Activated naive CD4-positive, alpha-beta T cell (primary cell): ENCODE results near the gene CACNA1D.
"Not testable (repeated sequence)": the region's sequence is repeated elsewhere in the genome, so short reads cannot be mapped to it uniquely, and the experiment has no call there.

Experiments
- DNase-seq, 4 experiments: peaks; one replicate each; lab custom pipeline; 2025; lab: John Stamatoyannopoulos, UW

Gene CACNA1D

GRCh38 chr3:53657651-53658050 is 163.2 kb downstream of the CACNA1D start:
- DNase-seq = no peak

DNA sequence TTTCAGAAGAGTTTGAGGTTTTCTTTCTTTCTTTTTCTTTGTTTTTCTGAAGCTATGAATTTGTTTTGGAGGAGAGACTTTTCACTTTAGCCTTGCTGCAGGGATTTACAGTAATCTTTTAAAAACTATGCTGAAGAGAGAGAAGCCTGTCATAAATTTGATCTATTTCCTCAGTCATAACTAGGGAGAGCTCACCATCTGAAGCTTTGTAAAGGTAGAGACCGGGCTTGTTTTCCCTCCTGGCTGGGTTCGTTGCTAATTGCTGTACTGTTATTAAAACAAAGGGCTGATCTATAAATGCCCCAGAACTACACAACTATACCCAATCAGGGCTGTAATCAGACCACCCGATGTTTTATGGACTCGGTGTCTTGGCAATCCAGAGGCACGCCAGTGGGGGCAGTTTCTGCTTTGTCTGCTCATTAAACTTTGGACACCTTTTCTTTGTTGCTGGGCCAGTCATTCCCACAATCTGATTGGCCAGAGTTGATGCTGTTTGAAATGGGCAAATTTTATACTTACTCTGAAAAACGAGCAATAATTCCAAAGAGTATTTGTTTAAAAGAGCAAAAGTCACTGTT is 164.3 kb downstream of the CACNA1D start:
- no peak for DNase-seq

DNA sequence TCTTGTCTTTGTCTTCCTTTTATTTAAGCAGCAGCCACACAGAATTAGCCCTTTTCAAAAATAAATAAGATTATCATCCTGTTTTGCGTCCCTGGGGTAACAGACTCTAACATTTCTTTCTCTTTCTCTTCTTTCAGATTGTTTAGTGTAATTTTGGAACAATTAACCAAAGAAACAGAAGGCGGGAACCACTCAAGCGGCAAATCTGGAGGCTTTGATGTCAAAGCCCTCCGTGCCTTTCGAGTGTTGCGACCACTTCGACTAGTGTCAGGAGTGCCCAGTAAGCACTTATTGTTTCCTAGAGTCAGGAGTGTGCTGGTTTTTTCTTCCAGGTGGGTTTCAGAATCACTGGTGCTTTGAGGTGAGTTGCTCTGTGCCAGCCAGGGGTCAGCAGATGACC is 165.6 kb downstream of the CACNA1D start:
- no peak for DNase-seq

DNA sequence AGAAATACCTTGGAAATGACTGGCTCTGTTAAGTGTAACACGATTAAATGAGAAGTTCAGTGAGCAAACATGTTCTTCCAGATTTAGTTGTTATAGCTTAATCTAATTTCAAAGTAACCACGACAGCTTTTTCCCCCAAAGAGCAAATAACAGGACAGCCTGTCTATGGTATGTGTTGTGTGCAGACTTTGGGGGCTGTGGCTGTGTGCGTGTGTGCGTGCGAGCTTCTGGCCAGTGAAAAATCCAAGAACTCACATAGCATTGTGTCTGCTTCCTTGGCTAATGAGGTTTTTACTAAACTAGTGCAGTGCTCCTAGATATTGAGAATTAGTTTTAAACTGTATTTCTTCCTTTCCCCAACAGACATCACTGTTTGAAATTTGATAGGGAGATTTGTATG is 167.1 kb downstream of the CACNA1D start:
- no peak for DNase-seq

- not testable (repeated sequence) for DNase-seq
These were observed 170.4 kb downstream of the CACNA1D start for GRCh38 chr3:53664812-53665211.

DNA sequence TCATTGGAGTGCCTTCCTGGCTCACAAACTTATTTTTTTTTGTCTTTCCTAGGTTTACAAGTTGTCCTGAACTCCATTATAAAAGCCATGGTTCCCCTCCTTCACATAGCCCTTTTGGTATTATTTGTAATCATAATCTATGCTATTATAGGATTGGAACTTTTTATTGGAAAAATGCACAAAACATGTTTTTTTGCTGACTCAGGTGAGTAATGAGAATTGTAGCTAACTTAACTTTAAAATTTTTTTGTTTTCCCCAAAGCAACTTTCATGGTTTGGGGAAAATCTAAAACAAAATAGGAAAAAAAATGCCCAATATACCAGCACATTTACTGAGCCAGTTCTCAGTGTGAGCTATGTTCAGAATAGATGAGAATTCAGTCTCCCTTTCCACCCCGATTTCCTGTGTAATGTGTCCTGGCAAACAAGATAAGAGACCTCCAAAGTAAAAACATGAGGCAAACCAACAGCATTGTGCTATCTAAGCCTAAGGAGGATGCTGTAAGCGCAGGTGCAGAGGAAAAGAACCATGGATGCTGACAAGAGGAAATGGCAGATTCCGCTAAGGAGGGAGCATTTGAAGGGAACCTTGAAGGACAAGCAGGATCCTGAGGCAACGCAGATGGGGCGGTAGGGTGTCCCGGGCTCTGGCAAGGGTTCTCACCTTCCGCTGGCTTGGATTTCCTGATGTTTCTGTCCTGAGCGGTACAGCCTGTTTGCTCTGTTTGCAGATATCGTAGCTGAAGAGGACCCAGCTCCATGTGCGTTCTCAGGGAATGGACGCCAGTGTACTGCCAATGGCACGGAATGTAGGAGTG is 171.4 kb downstream of the CACNA1D start:
- no peak for DNase-seq

GRCh38 chr3:53668872-53669271 is 174.5 kb downstream of the CACNA1D start:
- no peak for DNase-seq

- DNase-seq = no peak
These were observed 176.3 kb downstream of the CACNA1D start for GRCh38 chr3:53670721-53671120.

GRCh38 chr3:53671192-53671960 is 177.0 kb downstream of the CACNA1D start:
- no peak for DNase-seq

DNA sequence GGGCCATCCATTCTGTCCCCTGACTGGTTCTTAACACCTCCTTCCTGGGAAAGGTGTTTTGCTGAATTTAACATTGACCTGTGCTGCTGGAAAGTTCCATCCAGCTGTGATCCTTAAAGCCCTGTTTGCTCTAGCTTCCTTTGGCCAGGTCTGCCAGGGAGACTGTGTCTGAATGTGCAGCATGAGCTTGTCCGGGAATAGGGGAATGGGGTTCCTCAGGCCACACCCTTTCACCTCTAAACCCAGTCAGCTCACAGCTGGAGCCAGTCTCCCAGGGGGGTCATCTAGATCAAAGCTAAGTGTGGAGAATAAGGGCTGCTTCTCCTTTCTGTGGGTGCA is 177.5 kb downstream of the CACNA1D start:
- no peak for DNase-seq

DNA sequence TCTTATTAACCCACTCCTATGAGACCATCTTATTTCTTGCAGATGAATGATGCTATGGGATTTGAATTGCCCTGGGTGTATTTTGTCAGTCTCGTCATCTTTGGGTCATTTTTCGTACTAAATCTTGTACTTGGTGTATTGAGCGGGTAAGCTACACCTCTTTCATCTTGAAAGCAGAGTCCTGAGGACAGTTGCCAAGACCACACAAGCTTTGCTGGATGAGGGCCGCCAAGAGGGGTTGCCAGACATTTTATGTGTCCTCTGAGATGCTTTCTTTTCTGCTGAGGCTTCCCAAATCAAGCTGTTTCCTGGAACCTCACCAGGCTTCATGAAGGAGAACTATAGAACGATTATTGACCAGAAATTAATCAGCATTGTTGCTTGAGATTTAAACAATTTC is 178.6 kb downstream of the CACNA1D start:
- DNase-seq = no peak

DNA sequence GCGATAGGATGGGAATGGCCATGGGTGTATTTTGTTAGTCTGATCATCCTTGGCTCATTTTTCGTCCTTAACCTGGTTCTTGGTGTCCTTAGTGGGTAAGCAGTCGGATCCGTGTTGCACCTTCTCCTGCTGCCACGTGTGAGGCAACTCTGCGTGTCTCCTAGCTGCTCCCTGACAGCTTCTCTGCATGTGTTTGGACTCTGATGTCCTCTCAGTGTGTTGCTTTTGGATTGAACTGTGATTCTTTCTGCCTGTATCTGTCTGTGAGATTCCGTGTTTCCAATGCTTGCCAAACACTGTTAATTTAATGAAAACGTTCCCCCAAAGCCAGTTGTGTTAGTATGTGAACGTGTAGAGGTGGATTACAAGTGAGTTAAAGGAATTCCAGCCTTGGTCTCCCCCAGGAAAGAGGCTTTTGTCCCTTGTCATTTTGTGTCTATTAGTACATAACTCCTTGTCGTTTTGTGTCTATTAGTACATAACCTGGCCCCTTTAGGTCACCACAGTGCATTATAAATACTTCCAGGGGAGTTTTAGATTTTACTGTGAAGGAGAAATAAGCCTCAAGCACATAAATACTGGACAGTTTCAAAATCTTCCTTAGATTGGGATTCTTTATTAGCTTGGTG is 179.4 kb downstream of the CACNA1D start:
- DNase-seq = no peak

DNA sequence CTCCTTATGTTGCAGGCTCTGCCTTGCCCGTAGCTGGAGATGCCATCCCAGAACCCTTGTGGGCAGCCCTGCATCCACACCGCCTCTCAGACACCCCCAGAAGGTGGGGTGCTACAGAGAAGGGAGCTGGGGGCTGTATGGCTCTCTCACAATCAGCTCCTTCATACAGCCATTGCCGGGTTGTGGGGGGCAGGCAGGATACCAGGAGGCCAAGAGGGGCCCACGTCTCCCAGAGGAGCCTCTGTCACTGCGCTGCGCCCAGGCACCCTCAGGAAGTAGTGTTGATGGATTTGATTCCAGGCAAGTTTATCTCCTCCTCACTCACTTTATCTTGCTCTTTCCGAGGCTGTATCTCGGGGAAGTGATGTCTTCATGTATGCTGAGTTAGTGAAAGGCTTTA is 180.2 kb downstream of the CACNA1D start:
- no peak for DNase-seq

GRCh38 chr3:53675022-53675697 is 180.7 kb downstream of the CACNA1D start:
- DNase-seq = no peak

GRCh38 chr3:53675942-53676341 is 181.5 kb downstream of the CACNA1D start:
- no peak for DNase-seq

DNA sequence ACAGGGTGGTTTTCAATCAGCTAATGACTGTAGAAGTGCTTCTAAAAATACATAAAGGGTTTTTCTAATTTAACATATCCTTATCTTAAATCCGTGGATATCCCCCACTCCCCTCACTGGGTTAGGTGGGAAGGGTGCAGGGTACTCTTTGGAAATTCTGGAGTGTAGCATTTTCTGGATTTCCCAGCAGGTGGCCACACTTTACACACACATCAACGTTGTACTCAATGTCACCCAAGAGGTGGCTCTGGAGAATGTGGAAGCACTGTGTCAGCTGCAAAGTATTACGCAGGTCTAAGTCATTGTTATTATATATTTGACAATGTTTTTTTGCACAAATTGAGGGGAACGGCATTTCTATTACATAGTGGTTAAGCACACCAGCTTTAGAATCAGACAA is 183.0 kb downstream of the CACNA1D start:
- DNase-seq = no peak

DNA sequence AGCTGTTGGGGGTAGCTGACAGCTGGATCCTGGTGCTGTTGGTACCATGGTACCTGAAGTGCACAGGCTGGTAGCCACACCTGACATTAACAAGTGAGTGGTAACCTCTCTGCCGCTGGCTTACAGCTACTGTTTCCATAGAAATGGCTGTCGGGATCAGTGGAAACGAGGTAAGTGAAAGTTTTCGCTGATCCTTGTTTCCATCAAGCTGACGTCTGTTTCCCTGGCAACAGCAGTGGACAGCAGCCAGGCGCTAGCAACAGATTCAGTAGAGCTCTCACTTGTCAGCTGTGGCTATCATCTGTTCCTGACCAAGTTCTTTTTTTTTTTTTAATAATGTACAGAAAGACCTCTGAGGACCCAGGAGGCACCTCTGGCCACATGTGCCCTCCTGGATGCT is 185.6 kb downstream of the CACNA1D start:
- no peak for DNase-seq

DNA sequence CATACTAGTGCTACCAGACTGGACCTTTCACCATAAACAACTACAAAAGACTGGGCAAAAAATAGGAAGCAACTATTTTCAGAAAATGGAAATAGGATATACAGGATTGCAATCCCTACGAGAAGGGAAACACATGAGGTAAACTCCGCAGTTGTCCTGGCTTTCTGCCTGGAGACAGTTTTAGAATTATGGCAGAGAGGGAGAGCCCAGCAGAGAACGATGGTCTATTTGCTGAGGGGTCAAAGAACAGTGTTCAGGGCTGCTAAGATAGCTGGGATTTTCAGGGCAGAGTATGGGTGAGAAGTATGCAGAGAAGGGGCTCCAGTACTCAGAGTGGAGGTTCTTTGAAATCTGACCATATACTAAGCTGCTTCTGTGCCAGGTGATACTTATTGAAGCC is 188.4 kb downstream of the CACNA1D start:
- no peak for DNase-seq

DNA sequence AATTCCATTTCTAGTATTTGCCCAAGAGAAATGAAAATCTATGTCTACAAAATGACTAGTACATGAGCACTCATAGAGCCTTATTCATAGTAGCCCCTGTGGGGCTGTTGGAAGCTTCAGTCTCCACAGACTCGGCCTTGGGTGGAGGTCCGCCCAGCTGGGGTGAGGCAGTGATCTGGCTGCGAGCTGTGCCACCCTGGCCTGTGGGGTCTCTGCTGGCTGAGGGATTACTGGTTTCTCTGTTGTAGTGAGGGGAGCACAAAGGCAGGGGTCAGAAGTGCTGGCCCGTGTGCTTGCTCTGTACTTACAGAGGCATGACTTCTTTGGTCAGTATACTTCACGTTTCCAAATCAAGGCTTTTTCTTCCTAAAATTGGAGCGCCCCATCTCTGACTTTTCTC is 193.7 kb downstream of the CACNA1D start:
- DNase-seq = no peak

DNA sequence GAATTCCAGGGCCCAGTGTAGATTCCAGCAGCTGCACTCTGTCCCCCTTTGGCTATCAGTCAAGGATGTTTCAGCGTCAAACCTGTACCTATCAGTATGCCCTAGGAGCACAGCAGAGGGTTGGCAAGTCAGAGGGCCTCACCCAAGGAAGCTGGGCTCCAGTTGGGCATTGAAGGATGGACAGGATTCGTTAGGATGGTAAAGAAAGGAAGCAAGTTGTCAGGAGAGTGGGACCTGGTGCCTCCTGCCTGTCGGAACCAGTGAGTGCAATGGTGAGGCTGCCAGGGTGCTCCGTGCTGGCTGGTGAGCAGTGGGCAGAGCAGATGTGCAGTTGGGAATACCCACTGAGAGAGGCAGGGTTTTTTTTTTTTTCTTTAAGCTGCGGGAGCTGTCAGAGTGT is 194.6 kb downstream of the CACNA1D start:
- DNase-seq = no peak

DNA sequence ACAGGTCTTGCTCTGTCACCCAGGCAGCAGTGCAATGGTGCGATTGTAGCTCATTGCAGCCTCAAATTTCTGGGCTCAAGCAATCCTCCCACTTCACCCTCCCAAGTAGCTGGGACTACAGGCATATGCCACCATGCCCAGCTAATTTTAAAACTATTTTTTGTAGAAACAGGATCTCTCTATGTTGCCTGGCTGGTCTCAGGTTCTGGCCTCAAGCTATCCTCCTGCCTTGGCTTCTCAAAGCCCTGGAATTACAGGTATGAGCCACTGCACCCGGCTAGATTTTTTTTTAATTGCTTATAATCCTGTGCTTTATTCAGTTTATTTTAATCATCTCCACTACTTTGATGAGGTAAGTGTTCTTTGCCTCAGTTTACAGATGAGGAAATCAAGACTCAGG is 195.3 kb downstream of the CACNA1D start:
- no peak for DNase-seq

DNA sequence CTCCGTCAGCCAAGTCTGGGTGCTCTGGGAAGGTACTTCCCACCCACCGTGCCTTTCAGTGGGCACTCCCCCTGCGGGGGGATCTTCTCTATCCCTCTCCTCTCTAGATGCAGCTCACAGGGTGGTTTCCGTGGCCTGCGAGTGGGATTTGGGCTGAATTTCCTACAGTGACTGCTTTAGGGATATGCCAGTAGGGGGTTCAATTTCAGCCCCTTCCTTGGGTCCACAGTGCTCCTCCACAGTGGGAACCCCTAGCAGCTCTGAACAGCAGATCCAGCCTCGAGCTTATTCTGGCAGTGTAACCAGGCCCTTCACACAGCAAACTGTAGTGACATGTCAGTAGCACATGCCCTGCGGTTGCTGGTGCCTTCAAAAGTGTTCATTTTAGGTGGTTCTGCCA is 196.1 kb downstream of the CACNA1D start:
- no peak for DNase-seq
